Heart right ventricle (tissue), 16 donors: Measurements from ENCODE around the gene ZSCAN31. TPM values are rescaled to one million over a fixed set of nuclear protein-coding genes. Genes with fewer than 3 reads are reported as not detected.
"Not testable (repeated sequence)": the region's sequence is repeated elsewhere in the genome, so short reads cannot be mapped to it uniquely, and the experiment has no call there.

Source experiments
- ATAC-seq, 8 donors: fragments of 200-7000 bp; cut with Tn5 transposase; one replicate each; pipeline ENCODE4 v1.9.1; 2020; ENCODE audit warnings: mild to moderate bottlenecking in 8 of 8, moderate library complexity in 8 of 8, moderate number of reproducible peaks in 1 of 8
- DNase-seq, 2 donors: peaks; one replicate each; pipeline ENCODE4 v3.0.0-alpha.2; 2020
- H3K27ac ChIP-seq, 10 donors: fragments of 200-600 bp; sonication (generic) in 2 of 10; one replicate each; pipeline versions ENCODE4 v1.5.0 to v1.8.0; 2020 to 2022; ENCODE audit warnings: mild to moderate bottlenecking in 3 of 10
- H3K27me3 ChIP-seq, 7 donors: fragments of 200-600 bp; one replicate each; pipeline ENCODE4 v1.8.0; 2021 to 2022; ENCODE audit warnings: mild to moderate bottlenecking in 2 of 7
- H3K36me3 ChIP-seq, 9 donors: fragments of 200-600 bp; sonication (generic) in 1 of 9; one replicate each; pipeline versions ENCODE4 v1.5.0 to v1.8.0; 2020 to 2022; ENCODE audit warnings: mild to moderate bottlenecking in 2 of 9
- H3K4me1 ChIP-seq, 9 donors: fragments of 200-600 bp; sonication (generic) in 1 of 9; one replicate each; pipeline versions ENCODE4 v1.5.0 to v1.8.0; 2020 to 2022; ENCODE audit warnings: mild to moderate bottlenecking in 4 of 9
- H3K4me3 ChIP-seq, 10 donors: fragments of 200-600 bp; sonication (generic) in 2 of 10; one replicate each; pipeline versions ENCODE4 v1.5.0 to v1.8.0; 2020 to 2022; ENCODE audit warnings: mild to moderate bottlenecking in 7 of 10, moderate library complexity in 2 of 10
- H3K9me3 ChIP-seq, 11 donors: fragments of 200-600 bp in 10 of 11; sonication (generic) in 2 of 11; one replicate each; pipeline versions ENCODE4 v1.5.0 to v1.8.0; 2013 to 2022; ENCODE audit warnings: mild to moderate bottlenecking in 2 of 11, control low read depth in 1 of 11, moderate library complexity in 1 of 11
- WGBS, 2 donors: extraction: QIAGEN DNeasy Blood & Tissue Kit; methylation state at CpG; one replicate each; pipeline ENCODE4 v1.1.7; 2013; ENCODE audit warnings: inconsistent platforms in 1 of 2; 5-methylcytosine and 5-hydroxymethylcytosine counted together
- intact Hi-C, 10 donors: fragments of 100-400 bp; cut with DNase I; formaldehyde crosslinking; loops; one replicate each; pipeline versions ENCODE4 v1.11.1 to v1.14.2; 2022
- polyA plus RNA-seq, 2 donors: library from polyadenylated mRNA; stranded (reverse); fragments of 200-250 nt; gene quantifications; one replicate each; pipeline ENCODE4 v1.2.3, GENCODE V29; 2013
- total RNA-seq, 10 donors: library from RNA; stranded (reverse); fragmentation: NEBNext Ultra II Directional in 3 of 10; extraction: Animal tissue kit (Norgen Biotek cat#: 25700) in 3 of 10; gene quantifications; one replicate each; pipeline versions ENCODE4 v1.2.1 to v1.2.4, GENCODE V29; 2021 to 2023
- TF ChIP-seq, protein P1 (sequence below), 9 donors: fragments of 200-600 bp; sonication (generic) in 2 of 9; IDR thresholded peaks; one replicate each; pipeline versions ENCODE4 v1.5.0 to v1.8.0; 2021 to 2022; ENCODE audit warnings: antibody characterized with exemption in 9 of 9, mild to moderate bottlenecking in 5 of 9, moderate library complexity in 1 of 9
- donor health status: Arrhythmogenic right ventricular cardiomyopathy.
- donor health status: ischemic (EF 13 %, LVEDD 7.1; RV severe dilation, severe dysfunction).
- donor health status: healthy with polysubstance abuse.
- donor health status: DM: no; HTN: yes; CAD: no.
- donor health status: DM: no; HTN: no; CAD: no.
- donor health status: ischemic (EF 25% LVEDD 6.9; RV normal size, moderate dysfunction).
- donor health status: ischemic (EF 25% LVEDD 5.7; RV mildly dilated, moderate dysfunction).
- donor health status: healthy.
- donor health status: DM: yes; HTN: yes; CAD: no.
- donor health status: Ischemic cardiomyopathy.
- donor health status: ischemic (EF 35%, LVEDD 5.7; RV mildly dilated, moderate dysfunction).
- donor health status: nonischemic (EF 11% LVEDD 7.7; RV severe dilation, severe dysfunction).
- donor health status: DM: yes; HTN: yes; CAD: no.
- donor health status: PGD.
- donor health status: ischemic (EF 29% LVEDD 5.4; RV normal size, mild dysfunction).
- donor health status: nonischemic (EF 23%, LVEDD 6.1; RV moderate dilation, normal function).

ZSCAN31 gene
- total and polyA plus RNA-seq, 12 donors = 3.3 to 17.4 (median 11.2) TPM

DNA sequence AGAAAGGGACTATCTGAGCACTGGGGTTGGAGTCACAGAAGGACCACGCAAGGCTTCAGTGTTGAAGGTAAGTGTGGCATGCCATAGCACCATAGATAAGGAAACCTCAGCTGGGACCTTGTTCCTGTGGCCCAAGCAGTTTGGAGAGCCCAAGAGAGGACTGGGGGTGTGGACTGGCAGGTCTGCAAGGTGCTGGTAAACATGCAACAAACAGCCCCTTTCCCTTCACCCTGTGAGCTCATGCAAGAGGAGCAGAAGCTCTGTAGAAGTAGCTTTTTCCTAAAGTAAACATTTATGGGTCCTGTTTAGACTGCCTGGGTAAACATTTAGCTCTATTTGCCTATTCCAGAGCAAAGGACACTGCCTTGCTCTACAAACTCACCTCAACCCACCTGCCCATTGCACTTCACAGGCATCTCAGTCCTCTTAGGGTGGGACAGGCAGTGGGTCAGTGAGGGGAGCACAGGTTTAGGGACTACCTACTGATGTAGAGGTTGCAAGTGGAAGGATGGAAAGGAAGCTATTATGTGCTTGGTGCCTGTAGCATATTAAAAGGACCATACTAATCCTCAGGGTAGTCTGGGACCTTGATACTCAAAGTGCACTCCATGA, 12.0 kb downstream of the ZSCAN31 start:
- no peaks in the 10 kb centered on the region for H3K27me3 ChIP-seq
- no peaks in the 10 kb centered on the region for H3K4me1 ChIP-seq
- H3K9me3 ChIP-seq = peaks cover 0 to 68% (median 31%) of the 10 kb centered on the region in 11 donors
- intact Hi-C loops = no loop called here
- TF ChIP-seq, protein P1, sequence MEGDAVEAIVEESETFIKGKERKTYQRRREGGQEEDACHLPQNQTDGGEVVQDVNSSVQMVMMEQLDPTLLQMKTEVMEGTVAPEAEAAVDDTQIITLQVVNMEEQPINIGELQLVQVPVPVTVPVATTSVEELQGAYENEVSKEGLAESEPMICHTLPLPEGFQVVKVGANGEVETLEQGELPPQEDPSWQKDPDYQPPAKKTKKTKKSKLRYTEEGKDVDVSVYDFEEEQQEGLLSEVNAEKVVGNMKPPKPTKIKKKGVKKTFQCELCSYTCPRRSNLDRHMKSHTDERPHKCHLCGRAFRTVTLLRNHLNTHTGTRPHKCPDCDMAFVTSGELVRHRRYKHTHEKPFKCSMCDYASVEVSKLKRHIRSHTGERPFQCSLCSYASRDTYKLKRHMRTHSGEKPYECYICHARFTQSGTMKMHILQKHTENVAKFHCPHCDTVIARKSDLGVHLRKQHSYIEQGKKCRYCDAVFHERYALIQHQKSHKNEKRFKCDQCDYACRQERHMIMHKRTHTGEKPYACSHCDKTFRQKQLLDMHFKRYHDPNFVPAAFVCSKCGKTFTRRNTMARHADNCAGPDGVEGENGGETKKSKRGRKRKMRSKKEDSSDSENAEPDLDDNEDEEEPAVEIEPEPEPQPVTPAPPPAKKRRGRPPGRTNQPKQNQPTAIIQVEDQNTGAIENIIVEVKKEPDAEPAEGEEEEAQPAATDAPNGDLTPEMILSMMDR (IDR thresholded peaks at IDR 0.05) = no peak
- WGBS, 2 donors = 100% methylated on average over 1 of the region's 1 CpG
- ATAC-seq = no peak
- no peak overlapping the region for H3K4me3 ChIP-seq
- H3K36me3 ChIP-seq = peaks cover 13 to 70% (median 40%) of the 10 kb centered on the region in 9 donors
- DNase-seq = no peak
- H3K27ac ChIP-seq = no peak overlapping the region

- ATAC-seq = no peak
- intact Hi-C loops = no loop called here
- Histone ChIP-seq H3K9me3 (peaks cover 0 to 57% (median 27%) of the 10 kb centered on the region in 11 donors), H3K4me1 (no peaks in the 10 kb centered on the region), H3K27me3 (no peaks in the 10 kb centered on the region), H3K4me3 (no peak overlapping the region), H3K27ac (no peak overlapping the region), H3K36me3 (peaks cover 13 to 57% (median 38%) of the 10 kb centered on the region in 9 donors)
- no peak for DNase-seq
- TF ChIP-seq, protein P1 (IDR thresholded peaks at IDR 0.05) = no peak
- 91 to 93% methylated on average over 3 of the region's 3 CpGs for WGBS, 2 donors
Observed at GRCh38 chr6:28322661-28323060, 13.3 kb downstream of the ZSCAN31 start.

DNA sequence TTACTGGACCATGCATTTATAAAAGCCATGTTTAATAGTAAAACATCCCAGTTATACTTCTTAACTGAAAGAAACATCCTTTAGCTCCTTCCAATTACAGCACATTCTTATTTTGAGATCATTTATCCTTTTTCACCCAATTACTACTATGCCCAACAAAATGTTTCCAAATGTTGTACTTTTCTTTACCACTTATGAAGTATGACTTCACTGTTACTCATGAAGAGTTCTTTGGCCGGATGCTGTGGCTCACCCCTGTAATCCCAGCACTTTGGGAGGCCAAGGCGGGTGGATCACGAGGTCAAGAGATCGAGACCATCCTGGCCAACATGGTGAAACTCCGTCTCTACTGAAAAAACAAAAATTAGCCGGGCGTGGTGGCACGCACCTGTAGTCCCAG, 18.1 kb downstream of the ZSCAN31 start:
- WGBS, 2 donors = 94 to 95% methylated on average over 8 of the region's 8 CpGs
- Histone ChIP-seq H3K36me3 (peaks cover 0 to 12% (median 0%) of the 10 kb centered on the region in 9 donors), H3K9me3 (peaks cover 0 to 15% (median 5%) of the 10 kb centered on the region in 11 donors)
- ATAC-seq, DNase-seq, H3K4me1 ChIP-seq, H3K4me3 ChIP-seq, H3K27ac ChIP-seq, H3K27me3 ChIP-seq, intact Hi-C loops: not testable (repeated sequence)

DNA sequence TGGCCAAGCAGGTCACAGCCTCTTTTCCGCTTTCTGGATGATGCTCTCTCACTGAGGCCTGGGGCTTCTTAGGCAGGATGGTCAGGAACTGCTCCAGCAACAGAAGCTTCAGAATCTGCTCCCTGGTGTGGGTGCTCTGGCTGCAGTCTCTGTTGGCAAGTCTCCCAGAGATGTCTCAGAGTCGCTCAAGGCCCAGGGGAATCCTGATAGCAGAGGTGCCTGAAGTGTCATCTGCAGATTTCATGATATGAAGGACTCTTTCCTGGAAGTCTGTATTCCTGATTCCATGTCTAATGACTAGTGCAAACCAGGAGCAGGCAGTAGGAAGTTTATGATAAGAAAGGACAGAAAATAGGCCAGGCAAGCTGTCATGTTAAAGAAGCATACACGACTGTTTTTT, 20.3 kb downstream of the ZSCAN31 start:
- ATAC-seq = no peak
- no peaks in the 10 kb centered on the region for H3K27me3 ChIP-seq
- no peaks in the 10 kb centered on the region for H3K4me1 ChIP-seq
- no peak for DNase-seq
- H3K36me3 ChIP-seq = peaks cover 0 to 8% (median 0%) of the 10 kb centered on the region in 9 donors
- peaks cover 0 to 12% (median 0%) of the 10 kb centered on the region in 11 donors for H3K9me3 ChIP-seq
- TF ChIP-seq, protein P1 (IDR thresholded peaks at IDR 0.05) = no peak
- no peak overlapping the region for H3K4me3 ChIP-seq
- intact Hi-C loops = no loop called here
- WGBS, 2 donors = 48 to 52% methylated on average over 3 of the region's 3 CpGs
- no peak overlapping the region for H3K27ac ChIP-seq

DNA sequence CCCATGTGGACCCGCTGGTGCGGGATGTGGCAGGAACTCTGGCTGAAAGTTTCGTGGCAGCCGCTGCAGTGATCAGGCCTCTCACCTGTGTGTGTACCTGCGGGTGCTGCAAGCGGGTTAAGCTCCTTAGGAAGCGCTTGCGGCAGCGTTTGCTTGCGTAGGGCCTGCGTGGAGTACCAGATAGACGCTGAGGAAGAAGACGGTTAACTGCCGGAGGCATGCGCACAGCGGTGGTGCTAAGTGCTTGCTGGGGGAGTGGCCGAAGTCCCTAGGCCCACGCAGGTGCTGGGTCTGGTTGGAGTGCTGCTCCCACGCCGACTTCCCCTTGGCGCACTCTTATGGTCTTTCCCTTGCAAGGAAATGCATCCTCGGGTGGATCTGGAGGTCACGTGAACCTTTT, 23.0 kb downstream of the ZSCAN31 start:
- intact Hi-C loops = no loop called here
- Histone ChIP-seq H3K4me1 (no peaks in the 10 kb centered on the region), H3K9me3 (peaks cover 0 to 19% (median 0%) of the 10 kb centered on the region in 11 donors), H3K27me3 (no peaks in the 10 kb centered on the region), H3K27ac (no peak overlapping the region), H3K4me3 (no peak overlapping the region), H3K36me3 (peaks cover 0 to 7% (median 0%) of the 10 kb centered on the region in 9 donors)
- TF ChIP-seq, protein P1 (IDR thresholded peaks at IDR 0.05) = no peak
- DNase-seq (no peak), ATAC-seq (no peak)
- 87 to 89% methylated on average over 23 of the region's 23 CpGs for WGBS, 2 donors
